Cerebellar cortex (tissue), 1 donor: Measurements from ENCODE around the gene ABCC10.
"Not testable (repeated sequence)": the region's sequence is repeated elsewhere in the genome, so short reads cannot be mapped to it uniquely, and the experiment has no call there.

Experiments used
- DNase-seq: peaks from one replicate; pipeline ENCODE4 v3.0.0-alpha.2; 2015; ENCODE audit warnings: low spot score

The ABCC10 gene

GRCh38 chr6:43412541-43412940 lies 14.8 kb upstream of the ABCC10 start:
- no peak for DNase-seq

DNA sequence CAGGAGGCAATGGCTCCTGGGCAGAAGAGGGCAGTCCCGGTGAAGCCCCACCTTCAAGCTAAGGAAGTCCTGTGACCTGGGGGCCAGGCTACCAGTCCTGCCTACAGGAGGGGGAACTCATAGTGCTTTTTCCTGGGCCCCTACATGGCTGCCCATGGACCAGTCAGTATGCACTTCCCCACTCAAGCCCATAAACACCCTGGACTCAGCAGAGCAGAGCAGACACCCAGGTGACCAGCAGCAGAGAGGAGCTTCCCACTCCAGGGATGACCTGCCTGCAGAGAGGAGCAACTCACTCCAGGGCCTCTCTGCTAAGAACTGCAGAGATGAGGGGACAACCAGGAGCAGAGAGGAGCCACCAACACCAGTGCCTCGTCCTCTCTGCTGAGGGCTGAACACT lies 14.3 kb upstream of the ABCC10 start:
- no peak for DNase-seq

DNA sequence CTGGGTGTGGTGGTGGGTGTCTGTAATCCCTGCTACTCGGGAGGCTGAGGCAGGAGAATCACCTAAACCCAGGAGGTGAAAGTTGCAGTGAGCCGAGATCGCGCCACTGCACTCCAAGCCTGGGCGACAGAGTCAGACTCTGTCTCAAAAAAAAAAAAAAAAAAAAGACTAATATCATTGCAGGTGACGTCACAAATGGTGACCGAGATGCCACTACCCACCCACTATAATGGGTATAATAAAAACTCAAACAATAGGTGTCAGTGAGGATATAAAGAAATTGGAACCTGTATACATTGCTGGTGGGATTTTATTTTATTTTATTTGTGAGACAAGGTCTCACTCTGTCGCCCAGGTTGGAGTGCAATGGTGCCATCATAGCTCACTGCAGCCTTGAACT lies 12.1 kb upstream of the ABCC10 start:
- not testable (repeated sequence) for DNase-seq

DNA sequence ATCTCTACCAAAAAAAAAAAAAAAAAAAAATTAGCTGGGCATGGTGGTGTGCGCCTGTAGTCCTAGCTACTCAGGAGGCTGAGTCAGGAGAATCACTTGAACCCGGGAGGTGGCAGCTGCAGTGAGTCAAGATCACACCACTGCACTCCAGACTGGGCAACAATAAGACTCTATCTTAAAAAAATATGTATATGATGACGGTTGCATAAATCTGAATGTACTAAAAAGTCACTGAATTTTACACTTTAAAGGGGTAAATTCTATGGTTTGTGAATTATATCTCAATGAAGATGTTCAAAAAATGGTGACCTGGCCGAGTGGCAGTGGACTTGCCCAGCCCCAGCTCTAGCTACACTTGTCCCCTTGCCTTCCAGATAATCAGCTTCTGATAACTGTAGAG lies 10.4 kb upstream of the ABCC10 start:
- DNase-seq = no peak

DNA sequence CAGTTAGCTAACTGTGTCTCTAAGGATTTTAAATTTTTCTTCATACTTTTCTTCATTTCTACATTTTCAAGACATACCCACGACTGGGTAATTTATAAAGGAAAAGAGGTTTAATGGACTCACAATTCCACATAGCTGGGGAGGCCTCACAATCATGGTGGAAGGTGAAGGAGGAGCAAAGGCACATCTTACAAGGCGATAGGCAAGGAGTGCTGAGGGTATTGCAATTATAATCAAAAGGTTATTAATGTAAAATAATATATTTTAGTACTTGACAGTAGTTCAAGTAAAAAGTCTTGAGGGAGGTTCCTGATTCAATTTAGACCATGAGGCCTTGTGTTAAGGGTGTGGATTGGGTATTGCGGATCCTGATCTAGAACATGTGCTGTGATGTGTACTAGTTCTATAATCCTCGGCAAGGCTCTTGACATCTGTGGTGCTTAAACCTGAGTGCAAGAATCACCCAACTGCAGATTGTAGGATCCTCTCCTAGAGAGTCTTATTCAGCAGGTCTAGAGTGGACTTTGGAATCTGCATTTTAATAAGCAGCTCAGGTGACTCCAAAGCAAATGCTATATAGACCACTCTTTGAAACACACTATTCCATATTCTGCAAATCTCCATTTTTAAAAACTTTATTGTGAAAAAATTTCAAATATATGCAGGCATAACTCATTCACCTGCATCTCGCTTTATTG lies 7.2 kb upstream of the ABCC10 start:
- DNase-seq = no peak

DNA sequence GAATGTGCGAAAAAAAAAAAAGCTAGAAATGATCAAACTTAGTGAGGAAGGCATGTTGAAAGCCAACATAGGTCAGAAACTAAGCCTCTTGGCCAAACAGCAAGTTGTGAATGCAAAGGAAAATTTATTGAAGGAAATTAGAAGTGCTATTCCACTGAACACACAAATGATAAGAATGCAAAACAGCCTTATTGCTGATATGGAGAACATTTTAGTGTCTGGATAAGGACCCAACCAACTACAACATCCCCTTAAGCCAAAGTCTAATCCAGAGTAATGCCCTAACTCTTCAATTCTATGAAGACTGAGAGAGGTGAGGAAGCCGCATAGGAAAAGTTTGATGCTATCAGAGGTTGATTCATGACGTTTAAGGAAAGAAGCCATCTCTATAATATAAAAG lies 5.5 kb upstream of the ABCC10 start:
- DNase-seq = no peak

GRCh38 chr6:43425083-43425482 lies 2.3 kb upstream of the ABCC10 start:
- DNase-seq = not testable (repeated sequence)

DNA sequence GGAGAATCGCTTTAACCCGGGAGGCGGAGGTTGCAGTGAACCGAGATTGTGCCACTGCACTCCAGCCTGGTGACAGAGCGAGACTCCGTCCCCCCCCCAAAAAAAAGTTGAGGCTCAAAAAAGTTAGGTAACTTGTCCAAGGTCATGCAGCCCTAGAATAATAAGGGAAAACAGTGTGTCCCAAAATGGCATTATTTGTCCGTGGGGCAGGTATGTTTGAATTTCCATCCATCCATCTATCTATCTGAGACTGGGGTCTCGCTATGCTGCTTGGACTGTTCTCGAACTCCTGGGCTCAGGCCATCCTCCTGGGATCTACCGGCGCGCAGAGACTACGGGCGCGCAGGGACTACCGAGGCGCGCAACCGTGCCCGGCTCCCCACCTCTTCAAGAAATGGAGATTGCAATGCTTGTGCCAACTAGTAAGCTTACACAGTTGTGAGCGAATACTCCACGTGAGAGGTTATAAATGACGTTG lies 374 bp upstream of the ABCC10 start:
- no peak for DNase-seq

DNA sequence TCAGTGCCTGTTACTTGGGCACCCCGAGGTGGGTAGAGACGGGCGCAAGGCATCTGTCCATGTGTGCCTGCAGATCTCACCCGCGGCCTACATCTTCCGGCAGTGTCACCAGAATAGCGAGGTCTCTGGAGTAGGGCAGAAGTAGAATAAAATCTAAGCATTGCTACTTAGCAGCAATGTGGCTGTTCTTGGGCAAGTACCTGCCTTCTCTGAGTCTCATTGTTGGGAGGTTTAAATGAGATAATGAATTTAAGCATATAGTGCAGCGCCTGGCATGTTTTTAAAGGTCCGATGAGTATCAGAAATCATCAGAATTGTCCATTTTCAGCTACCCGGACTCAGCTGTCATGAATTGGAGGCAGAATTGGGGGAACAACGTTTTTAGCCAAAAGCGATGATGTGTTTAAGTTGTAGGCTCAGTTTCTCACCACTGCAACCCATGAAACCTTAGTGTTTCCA lies 800 bp downstream of the ABCC10 start:
- peak; percentile 42 for DNase-seq

GRCh38 chr6:43428874-43429273 lies 1.5 kb downstream of the ABCC10 start:
- no peak for DNase-seq

DNA sequence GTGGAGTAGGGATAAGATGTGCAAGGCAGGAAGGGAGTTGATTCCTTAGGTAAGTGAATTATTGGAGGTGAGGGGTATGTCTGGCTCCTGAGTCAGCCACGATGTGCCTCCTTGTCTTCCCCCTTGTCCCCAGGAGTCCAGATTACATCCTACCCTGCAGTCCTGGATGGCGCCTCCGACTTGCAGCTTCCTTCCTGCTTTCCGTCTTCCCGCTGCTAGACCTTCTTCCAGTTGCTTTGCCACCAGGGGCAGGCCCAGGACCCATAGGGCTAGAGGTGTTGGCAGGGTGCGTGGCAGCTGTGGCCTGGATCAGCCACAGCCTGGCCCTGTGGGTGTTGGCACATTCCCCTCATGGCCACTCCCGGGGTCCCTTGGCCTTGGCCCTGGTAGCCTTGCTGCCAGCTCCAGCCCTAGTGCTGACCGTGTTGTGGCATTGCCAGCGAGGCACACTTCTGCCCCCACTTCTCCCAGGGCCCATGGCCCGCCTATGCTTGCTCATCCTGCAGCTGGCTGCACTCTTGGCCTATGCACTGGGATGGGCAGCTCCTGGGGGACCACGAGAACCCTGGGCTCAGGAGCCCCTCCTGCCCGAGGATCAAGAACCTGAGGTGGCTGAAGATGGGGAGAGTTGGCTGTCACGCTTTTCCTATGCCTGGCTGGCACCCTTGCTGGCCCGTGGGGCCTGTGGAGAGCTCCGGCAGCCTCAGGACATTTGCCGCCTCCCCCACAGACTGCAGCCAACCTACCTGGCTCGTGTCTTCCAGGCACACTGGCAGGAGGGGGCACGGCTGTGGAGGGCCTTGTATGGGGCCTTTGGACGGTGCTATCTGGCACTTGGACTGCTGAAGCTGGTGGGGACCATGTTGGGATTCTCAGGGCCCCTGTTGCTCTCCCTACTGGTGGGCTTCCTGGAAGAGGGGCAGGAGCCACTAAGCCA lies 4.9 kb downstream of the ABCC10 start:
- DNase-seq = no peak

- DNase-seq = no peak
Observed at GRCh38 chr6:43433148-43433547, 5.8 kb downstream of the ABCC10 start.

- no peak for DNase-seq
Observed at GRCh38 chr6:43434001-43434840, 6.9 kb downstream of the ABCC10 start.

DNA sequence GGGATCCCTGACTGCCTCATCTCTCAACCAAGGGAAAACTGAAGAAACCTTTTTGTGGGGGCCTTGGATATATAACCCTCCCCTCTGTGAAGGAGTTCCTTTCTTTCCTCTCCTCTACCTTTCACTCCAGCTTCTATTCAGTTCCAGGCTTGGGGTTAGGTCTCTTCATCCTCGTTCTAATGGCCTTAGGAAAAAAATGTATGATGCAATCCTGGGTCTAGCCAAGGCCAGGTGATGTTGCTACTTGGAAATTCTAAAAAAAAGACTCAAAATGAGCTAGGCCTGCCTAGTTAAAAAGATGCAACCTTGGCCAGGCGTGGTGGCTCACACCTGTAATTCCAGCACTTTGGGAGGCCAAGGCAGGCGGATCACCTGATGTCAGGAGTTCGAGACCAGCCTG lies 7.6 kb downstream of the ABCC10 start:
- no peak for DNase-seq

DNA sequence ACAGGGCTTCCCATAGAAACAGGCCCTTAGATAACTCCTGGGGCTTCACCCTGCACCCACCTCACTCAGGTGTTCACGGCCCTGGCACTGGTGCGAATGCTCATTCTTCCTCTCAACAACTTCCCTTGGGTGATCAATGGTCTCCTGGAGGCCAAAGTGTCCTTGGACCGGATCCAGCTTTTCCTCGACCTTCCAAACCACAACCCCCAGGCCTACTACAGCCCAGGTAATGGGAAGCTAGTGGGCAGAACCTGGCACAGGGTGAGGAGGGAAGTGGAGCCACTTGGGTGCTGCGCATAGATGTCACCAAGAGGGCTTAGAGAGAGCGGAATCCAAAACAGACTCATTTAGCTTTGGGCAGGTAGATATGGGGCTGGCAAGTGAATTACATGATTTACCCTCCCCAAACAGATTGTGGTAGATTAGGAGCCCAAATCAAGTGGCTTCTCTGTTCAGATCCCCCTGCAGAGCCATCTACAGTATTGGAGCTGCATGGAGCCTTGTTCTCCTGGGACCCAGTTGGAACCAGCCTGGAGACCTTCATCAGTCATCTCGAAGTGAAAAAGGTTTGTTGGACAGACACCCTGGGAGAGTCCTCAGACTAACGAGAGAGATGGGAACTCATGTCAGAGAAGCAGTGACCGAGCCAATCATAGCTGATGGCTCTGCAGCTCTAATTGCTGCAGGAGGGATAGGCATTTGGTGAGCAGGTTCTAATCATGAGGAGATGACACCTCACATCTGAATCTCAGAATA lies 8.5 kb downstream of the ABCC10 start:
- DNase-seq = no peak

DNA sequence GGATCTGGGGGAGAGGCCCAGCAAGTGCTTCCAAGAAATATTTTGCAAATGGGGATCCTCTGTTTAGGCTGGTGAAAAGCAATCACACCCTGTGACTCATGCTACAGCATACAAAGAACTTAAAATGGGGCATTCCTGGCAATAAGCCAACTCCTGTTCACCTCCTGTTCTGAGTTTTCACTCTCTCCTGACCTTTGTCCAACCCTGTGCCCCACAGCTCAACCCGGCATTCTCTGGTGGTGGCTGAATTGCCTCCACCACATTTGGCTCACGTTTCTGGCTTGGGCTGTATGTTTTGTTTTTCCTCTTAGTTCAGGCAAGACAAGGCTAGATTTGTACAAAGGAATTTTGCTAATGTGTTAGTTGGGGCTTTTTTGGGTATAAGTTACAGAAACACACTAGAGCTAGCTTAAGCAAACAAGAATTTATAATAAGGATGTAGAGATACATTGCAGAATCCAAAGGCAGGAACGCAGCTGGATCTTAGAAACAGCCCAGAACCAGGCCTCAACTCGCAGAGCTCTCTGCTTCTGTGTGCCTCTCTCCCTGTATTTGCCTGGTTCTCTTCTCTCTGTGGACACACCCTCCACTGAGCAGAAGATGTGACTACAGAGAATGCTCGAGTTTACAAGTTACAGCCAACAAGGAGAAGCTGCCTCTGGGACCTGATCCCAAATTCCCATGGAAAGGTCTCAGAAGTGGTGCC lies 9.4 kb downstream of the ABCC10 start:
- DNase-seq = no peak

DNA sequence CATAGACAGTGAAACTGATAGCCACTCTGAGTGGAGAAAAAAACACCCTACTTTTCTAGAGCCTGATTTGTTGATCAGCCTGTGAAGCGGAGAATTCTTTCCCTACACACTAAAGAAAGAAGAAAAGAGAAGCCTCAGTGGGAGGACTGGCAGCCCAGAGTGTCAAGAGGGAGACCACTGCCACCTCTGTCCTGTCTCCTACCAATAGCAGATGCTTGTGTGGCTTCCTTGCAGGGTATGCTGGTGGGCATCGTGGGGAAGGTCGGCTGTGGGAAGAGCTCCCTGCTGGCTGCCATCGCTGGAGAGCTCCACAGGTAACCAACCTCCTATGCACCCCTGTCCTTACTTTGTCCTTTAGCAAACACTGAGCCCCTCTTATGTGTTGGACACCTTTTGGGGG lies 10.4 kb downstream of the ABCC10 start:
- DNase-seq = no peak

DNA sequence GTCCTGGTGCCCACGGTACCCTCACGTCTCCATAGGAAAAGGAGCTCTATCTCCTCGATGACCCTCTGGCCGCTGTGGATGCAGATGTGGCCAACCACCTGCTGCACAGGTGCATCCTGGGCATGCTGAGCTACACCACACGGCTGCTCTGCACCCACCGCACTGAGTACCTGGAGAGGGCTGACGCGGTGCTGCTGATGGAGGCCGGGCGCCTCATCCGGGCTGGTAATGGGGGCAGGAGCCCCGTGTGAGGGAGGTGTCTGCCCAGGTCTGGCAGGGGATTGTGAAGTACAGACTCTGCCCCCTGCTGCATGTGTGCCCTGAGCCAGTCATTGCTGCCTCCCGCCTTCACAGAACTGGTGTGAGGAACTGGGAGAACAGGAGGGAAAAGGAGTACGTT lies 15.6 kb downstream of the ABCC10 start:
- DNase-seq = no peak

DNA sequence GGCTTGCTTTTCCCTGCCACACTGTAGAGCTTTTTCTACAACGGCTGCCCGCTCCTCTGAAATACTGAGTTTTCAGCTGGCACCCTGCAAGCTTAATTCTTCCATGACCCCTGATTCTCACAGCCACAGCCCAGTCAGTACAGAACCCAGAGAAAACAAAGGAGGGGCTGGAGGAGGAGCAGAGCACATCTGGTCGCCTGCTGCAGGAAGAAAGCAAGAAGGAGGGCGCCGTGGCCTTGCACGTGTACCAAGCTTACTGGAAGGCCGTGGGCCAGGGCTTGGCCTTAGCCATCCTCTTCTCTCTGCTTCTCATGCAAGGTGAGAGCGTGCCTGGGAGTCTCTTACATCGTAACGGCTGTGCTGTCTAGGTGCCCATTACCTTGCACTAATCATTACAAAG lies 16.7 kb downstream of the ABCC10 start:
- DNase-seq = no peak

- no peak for DNase-seq
Observed at GRCh38 chr6:43444582-43444981, 17.2 kb downstream of the ABCC10 start.

DNA sequence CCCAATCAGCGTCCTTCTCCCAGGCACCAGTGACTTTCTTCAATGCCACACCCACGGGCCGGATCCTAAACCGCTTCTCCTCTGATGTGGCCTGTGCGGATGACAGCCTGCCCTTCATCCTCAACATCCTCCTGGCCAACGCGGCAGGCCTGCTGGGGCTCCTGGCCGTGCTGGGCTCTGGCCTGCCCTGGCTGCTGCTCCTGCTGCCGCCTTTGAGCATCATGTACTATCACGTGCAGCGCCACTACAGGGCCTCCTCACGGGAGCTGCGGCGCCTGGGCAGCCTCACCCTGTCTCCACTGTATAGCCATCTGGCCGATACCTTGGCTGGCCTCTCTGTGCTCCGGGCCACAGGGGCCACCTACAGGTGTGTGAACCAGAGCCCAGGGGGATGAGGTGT lies 18.2 kb downstream of the ABCC10 start:
- DNase-seq = no peak
